Tibial nerve (tissue), 4 donors: ENCODE measurements around the gene CCDC60. TPM values are rescaled to one million over a fixed set of nuclear protein-coding genes. Genes with fewer than 3 reads are reported as not detected.

Experiments
- DNase-seq, 2 donors: peaks; one replicate each; pipeline ENCODE4 v3.0.0-alpha.2; 2019; ENCODE audit warnings: low spot score in 2 of 2
- H3K27ac ChIP-seq, 4 donors: fragments of 200-600 bp; sonication (generic) in 3 of 4; one replicate each; pipeline ENCODE4 v1.5.1; 2017 to 2019; ENCODE audit warnings: mild to moderate bottlenecking in 1 of 4
- H3K27me3 ChIP-seq, 2 donors: fragments of 200-600 bp; sonication (generic) in 1 of 2; one replicate each; pipeline versions ENCODE4 v1.5.1 to v1.6.0; 2017 to 2019
- H3K36me3 ChIP-seq, 3 donors: fragments of 200-600 bp; sonication (generic); one replicate each; pipeline ENCODE4 v1.5.1; 2018 to 2019
- H3K4me1 ChIP-seq, 4 donors: fragments of 200-600 bp; sonication (generic) in 3 of 4; one replicate each; pipeline ENCODE4 v1.5.1; 2017 to 2019
- H3K4me3 ChIP-seq, 4 donors: fragments of 200-600 bp; sonication (generic) in 3 of 4; one replicate each; pipeline ENCODE4 v1.5.1; 2017 to 2019; ENCODE audit warnings: mild to moderate bottlenecking in 1 of 4, moderate library complexity in 1 of 4
- H3K9me3 ChIP-seq, 4 donors: fragments of 200-600 bp; sonication (generic) in 3 of 4; one replicate each; pipeline ENCODE4 v1.5.1; 2017 to 2019
- EP300 ChIP-seq, 2 donors: sonication (generic); formaldehyde crosslinking; IDR thresholded peaks; one replicate each; pipeline ENCODE4 v1.6.1; 2017; ENCODE audit warnings: antibody characterized with exemption in 2 of 2, mild to moderate bottlenecking in 1 of 2
- POLR2A ChIP-seq, 2 donors: fragments of 450-650 bp; IDR thresholded peaks; one replicate each; pipeline ENCODE4 v1.6.1; 2017; ENCODE audit warnings: antibody characterized with exemption in 2 of 2, mild to moderate bottlenecking in 2 of 2, moderate library complexity in 2 of 2
- WGBS, 2 donors: methylation state at CpG; one replicate each; pipeline ENCODE4 v1.1.5; 2018; 5-methylcytosine and 5-hydroxymethylcytosine counted together
- total RNA-seq, 4 donors: library from RNA; depleted of rRNA; stranded (reverse); fragments of >200 nt; gene quantifications; one replicate each; pipeline ENCODE4 v1.1.0, GENCODE V29; 2016
- TF ChIP-seq, protein P1 (sequence below), 5 experiments: fragments of 200-600 bp in 3 of 5; fragments of 450-650 bp in 2 of 5; sonication (generic) in 3 of 5; IDR thresholded peaks; one replicate each; pipeline ENCODE4 v1.5.1; 2016 to 2019; ENCODE audit warnings: antibody characterized with exemption in 5 of 5, mild to moderate bottlenecking in 3 of 5, moderate library complexity in 2 of 5

CCDC60 gene
- total RNA-seq, 4 donors from 2014 or later = not detected

DNA sequence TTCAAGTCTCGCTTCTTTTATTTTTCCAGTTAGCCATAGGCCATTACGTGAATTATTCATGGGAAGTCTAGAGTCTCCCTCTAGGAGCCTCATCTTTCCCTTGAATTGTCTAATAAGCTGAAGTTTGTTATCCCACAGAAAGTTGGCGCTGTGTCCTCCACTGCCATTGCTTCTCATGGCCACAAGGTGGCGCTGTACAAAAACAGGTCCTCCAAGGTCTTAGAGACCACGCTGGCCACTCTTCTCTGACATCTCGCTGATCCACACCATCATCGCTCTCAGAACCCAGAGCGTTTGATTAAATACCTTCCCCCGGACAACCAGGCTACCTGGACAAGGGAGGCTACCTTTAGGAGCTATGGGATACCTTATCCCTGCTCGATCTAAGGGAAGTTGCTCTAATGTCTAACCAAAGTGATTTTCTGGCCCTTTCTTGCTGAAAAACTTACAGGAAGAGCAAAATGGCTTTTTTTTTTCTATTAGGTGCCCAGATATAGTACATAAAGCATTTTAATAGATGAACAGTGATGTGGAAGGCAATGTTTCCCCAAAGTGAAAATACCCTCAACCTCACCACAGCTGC lies 110.0 kb downstream of the CCDC60 start:
- no peak overlapping the region for H3K27ac ChIP-seq
- no peaks in the 10 kb centered on the region for H3K4me1 ChIP-seq
- no peak for TF ChIP-seq EP300 (IDR thresholded peaks at IDR 0.05)
- TF ChIP-seq, protein P1, sequence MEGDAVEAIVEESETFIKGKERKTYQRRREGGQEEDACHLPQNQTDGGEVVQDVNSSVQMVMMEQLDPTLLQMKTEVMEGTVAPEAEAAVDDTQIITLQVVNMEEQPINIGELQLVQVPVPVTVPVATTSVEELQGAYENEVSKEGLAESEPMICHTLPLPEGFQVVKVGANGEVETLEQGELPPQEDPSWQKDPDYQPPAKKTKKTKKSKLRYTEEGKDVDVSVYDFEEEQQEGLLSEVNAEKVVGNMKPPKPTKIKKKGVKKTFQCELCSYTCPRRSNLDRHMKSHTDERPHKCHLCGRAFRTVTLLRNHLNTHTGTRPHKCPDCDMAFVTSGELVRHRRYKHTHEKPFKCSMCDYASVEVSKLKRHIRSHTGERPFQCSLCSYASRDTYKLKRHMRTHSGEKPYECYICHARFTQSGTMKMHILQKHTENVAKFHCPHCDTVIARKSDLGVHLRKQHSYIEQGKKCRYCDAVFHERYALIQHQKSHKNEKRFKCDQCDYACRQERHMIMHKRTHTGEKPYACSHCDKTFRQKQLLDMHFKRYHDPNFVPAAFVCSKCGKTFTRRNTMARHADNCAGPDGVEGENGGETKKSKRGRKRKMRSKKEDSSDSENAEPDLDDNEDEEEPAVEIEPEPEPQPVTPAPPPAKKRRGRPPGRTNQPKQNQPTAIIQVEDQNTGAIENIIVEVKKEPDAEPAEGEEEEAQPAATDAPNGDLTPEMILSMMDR (IDR thresholded peaks at IDR 0.05) = peak; percentile 22 to 56 (median 40)
- no peak for TF ChIP-seq POLR2A (IDR thresholded peaks at IDR 0.05)
- H3K9me3 ChIP-seq = no peaks in the 10 kb centered on the region
- WGBS, 2 donors = 23 to 27% methylated on average over 10 of the region's 10 CpGs
- no peaks in the 10 kb centered on the region for H3K36me3 ChIP-seq
- H3K27me3 ChIP-seq = no peaks in the 10 kb centered on the region
- H3K4me3 ChIP-seq = no peak overlapping the region
- DNase-seq = no peak

DNA sequence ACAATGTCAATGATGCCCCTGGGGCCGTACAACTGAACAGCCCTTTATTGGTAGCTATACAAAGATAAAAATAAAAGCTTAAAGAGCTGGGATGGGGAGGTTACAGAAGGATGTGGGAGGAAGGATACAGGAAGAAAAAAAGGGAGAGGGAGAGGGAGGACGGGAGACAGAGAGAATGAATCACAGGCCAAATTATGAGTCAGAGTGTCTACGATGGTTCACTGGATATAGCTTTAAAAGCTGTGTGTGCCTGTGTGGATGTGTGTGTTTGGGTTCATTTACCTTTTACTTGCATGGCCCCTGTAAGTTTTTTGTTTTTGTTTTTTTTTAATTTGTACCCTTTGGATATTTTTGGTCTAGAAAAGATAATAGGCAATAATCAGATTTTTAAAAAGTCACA lies 111.9 kb downstream of the CCDC60 start:
- Histone ChIP-seq H3K9me3 (no peaks in the 10 kb centered on the region), H3K36me3 (no peaks in the 10 kb centered on the region), H3K4me3 (no peak overlapping the region), H3K27me3 (no peaks in the 10 kb centered on the region), H3K27ac (no peak overlapping the region), H3K4me1 (no peaks in the 10 kb centered on the region)
- no peak for TF ChIP-seq EP300 (IDR thresholded peaks at IDR 0.05)
- TF ChIP-seq, protein P1 (IDR thresholded peaks at IDR 0.05) = no peak
- TF ChIP-seq POLR2A (IDR thresholded peaks at IDR 0.05) = no peak
- WGBS, 2 donors = 25 to 35% methylated on average over 3 of the region's 3 CpGs
- no peak for DNase-seq

DNA sequence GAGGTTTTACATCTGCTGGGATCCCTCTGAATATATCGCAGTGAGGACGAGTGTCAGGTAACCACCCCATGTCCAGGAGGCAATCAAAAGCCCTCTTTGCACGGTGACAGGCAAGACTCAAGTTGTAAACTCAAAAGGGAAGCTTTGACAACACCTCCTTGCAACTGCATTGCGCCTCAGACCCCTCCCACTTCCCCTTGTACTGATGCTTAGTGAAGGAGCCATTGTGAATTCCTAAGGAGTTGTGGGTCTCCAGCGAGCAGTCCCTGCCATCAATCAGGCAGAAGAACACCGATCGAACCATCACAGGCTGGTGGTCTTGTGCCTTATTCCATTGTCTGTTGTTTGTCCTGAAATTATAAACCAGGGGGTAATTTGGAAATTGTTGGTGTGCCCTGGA lies 112.6 kb downstream of the CCDC60 start:
- Histone ChIP-seq H3K9me3 (no peaks in the 10 kb centered on the region), H3K27me3 (no peaks in the 10 kb centered on the region), H3K27ac (no peak overlapping the region), H3K4me3 (no peak overlapping the region), H3K36me3 (no peaks in the 10 kb centered on the region), H3K4me1 (no peaks in the 10 kb centered on the region)
- WGBS, 2 donors = 20 to 23% methylated on average over 7 of the region's 7 CpGs
- no peak for DNase-seq
- TF ChIP-seq POLR2A (IDR thresholded peaks at IDR 0.05) = no peak
- TF ChIP-seq, protein P1 (IDR thresholded peaks at IDR 0.05) = no peak
- no peak for TF ChIP-seq EP300 (IDR thresholded peaks at IDR 0.05)

DNA sequence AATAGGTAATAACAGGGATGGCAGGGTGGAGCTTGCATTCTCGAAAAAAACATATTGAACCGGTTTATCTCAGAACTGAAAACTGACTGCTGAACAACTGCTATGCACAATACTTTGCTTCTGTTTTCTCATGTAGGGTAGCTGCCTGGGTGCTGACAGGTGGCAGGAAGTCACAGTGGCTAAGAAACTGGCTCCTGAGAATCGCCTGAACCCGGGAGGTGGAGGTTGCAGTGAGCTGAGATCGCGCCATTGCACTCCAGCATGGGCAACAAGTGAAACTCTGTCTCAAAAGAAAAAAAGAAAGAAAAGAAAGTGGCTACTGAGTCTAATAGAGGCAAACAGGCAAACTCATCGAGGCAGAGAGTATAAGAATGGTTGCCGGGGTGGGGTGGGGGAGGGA lies 113.1 kb downstream of the CCDC60 start:
- TF ChIP-seq POLR2A (IDR thresholded peaks at IDR 0.05) (no peak), EP300 (IDR thresholded peaks at IDR 0.05) (no peak)
- H3K36me3 ChIP-seq = no peaks in the 10 kb centered on the region
- H3K4me1 ChIP-seq = no peaks in the 10 kb centered on the region
- H3K27ac ChIP-seq = no peak overlapping the region
- WGBS, 2 donors = 67 to 78% methylated on average over 8 of the region's 8 CpGs
- H3K4me3 ChIP-seq = no peak overlapping the region
- H3K27me3 ChIP-seq = no peaks in the 10 kb centered on the region
- DNase-seq = no peak
- no peaks in the 10 kb centered on the region for H3K9me3 ChIP-seq

DNA sequence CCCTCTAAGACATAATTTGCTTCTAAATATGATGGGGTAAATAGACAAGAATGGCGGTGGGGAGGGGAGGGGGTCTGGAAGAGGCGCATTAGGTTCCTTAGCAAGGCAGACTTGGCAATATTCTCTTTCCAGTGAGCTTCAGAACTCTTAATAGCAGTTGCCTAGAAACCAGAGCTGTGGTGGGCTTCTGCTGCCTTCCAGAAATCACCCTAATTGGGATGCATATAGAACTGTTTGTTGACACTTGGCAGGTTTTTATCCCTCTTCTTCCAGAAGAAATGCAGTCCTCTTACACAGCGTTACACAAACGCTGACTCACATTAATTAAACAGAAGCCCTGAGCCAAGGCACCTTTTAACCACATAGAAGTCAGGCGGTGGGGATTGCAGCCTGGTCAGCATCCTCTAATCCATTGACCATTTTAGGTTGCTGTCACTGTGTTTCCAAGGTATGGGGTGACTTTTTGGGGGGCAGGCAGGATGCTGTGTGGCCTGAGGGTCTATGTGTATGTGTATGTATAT lies 114.1 kb downstream of the CCDC60 start:
- 68 to 78% methylated on average over 5 of the region's 5 CpGs for WGBS, 2 donors
- H3K27me3 ChIP-seq = no peaks in the 10 kb centered on the region
- H3K9me3 ChIP-seq = no peaks in the 10 kb centered on the region
- no peaks in the 10 kb centered on the region for H3K36me3 ChIP-seq
- DNase-seq = no peak
- no peak overlapping the region for H3K4me3 ChIP-seq
- no peak overlapping the region for H3K27ac ChIP-seq
- TF ChIP-seq, protein P1 (IDR thresholded peaks at IDR 0.05) = no peak
- TF ChIP-seq POLR2A (IDR thresholded peaks at IDR 0.05) (no peak), EP300 (IDR thresholded peaks at IDR 0.05) (no peak)
- no peaks in the 10 kb centered on the region for H3K4me1 ChIP-seq
